RPMI8226 (cell line): ENCODE results near the gene KLKB1.
"Not testable (repeated sequence)": the region's sequence is repeated elsewhere in the genome, so short reads cannot be mapped to it uniquely, and the experiment has no call there.

ENCODE experiments used
- DNase-seq: peaks from one replicate; pipeline ENCODE4 v3.0.0-alpha.2; 2015

The KLKB1 gene

GRCh38 chr4:186227744-186228513 lies 622 bp downstream of the KLKB1 start:
- no peak for DNase-seq

GRCh38 chr4:186228514-186228894 lies 1.2 kb downstream of the KLKB1 start:
- no peak for DNase-seq

- no peak for DNase-seq
Observed at GRCh38 chr4:186234367-186234766, 7.1 kb downstream of the KLKB1 start.

GRCh38 chr4:186236126-186236525 lies 8.8 kb downstream of the KLKB1 start:
- no peak for DNase-seq

GRCh38 chr4:186240452-186240847 lies 13.1 kb downstream of the KLKB1 start:
- DNase-seq, result no peak

GRCh38 chr4:186240848-186241491 lies 13.7 kb downstream of the KLKB1 start:
- no peak for DNase-seq

GRCh38 chr4:186241616-186242015 lies 14.3 kb downstream of the KLKB1 start:
- no peak for DNase-seq

- not testable (repeated sequence) for DNase-seq
Observed at GRCh38 chr4:186242031-186242430, 14.7 kb downstream of the KLKB1 start.

- DNase-seq, result no peak
Observed at GRCh38 chr4:186243331-186243730, 16.0 kb downstream of the KLKB1 start.

GRCh38 chr4:186244835-186245234 lies 17.5 kb downstream of the KLKB1 start:
- no peak for DNase-seq

GRCh38 chr4:186247062-186247752 lies 19.9 kb downstream of the KLKB1 start:
- not testable (repeated sequence) for DNase-seq

- DNase-seq, result no peak
Observed at GRCh38 chr4:186248643-186249042, 21.3 kb downstream of the KLKB1 start.

GRCh38 chr4:186249785-186250754 lies 22.8 kb downstream of the KLKB1 start:
- DNase-seq, result no peak

GRCh38 chr4:186250760-186251159 lies 23.5 kb downstream of the KLKB1 start:
- DNase-seq, result no peak

- DNase-seq, result no peak
Observed at GRCh38 chr4:186255122-186255521, 27.8 kb downstream of the KLKB1 start.

- peak; percentile 4 for DNase-seq
Observed at GRCh38 chr4:186258216-186258811, 31.0 kb downstream of the KLKB1 start.

- DNase-seq, result no peak
Observed at GRCh38 chr4:186260117-186260503, 32.8 kb downstream of the KLKB1 start.

GRCh38 chr4:186260504-186261448 lies 33.5 kb downstream of the KLKB1 start:
- DNase-seq, result peak; percentile 13

GRCh38 chr4:186264660-186265059 lies 37.4 kb downstream of the KLKB1 start:
- DNase-seq, result peak; percentile 21

- not testable (repeated sequence) for DNase-seq
Observed at GRCh38 chr4:186265250-186265649, 37.9 kb downstream of the KLKB1 start.
